Dedifferentiated amniotic fluid mesenchymal stem cell (primary cell): ENCODE data around the gene ARHGAP26.
A peak's percentile ranks its signal among the peaks of the same experiment; 100 is the strongest.

Source experiments
- DNase-seq: peaks from one replicate; pipeline ENCODE4 v3.0.0-alpha.2; 2016; ENCODE audit errors: extremely low spot score

The ARHGAP26 gene

GRCh38 chr5:143161885-143162540 is 391.8 kb downstream of the ARHGAP26 start:
- no peak for DNase-seq

DNA sequence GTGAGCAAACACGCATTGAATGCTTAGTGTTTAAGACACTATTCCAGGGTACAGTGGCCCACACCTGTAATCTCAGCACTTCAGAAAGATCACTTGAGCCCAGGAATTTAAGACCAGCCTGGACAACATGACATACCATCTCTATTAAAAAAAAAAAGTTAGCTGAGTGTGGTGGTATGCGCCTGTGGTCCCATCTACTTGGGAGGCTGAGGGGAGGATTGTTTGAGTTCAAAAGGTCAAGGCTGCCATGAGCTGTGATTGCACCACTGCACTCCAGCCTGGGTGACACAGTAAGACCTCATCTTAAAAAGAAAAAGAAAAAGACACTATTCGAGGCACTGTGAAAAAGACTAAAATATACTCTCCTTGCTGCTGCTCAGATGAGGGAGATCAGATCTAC is 392.6 kb downstream of the ARHGAP26 start:
- DNase-seq = no peak

- DNase-seq = no peak
These were observed 394.4 kb downstream of the ARHGAP26 start for GRCh38 chr5:143164557-143164956.

- DNase-seq = no peak
These were observed 395.1 kb downstream of the ARHGAP26 start for GRCh38 chr5:143165049-143165880.

- DNase-seq = no peak
These were observed 395.9 kb downstream of the ARHGAP26 start for GRCh38 chr5:143166090-143166489.

DNA sequence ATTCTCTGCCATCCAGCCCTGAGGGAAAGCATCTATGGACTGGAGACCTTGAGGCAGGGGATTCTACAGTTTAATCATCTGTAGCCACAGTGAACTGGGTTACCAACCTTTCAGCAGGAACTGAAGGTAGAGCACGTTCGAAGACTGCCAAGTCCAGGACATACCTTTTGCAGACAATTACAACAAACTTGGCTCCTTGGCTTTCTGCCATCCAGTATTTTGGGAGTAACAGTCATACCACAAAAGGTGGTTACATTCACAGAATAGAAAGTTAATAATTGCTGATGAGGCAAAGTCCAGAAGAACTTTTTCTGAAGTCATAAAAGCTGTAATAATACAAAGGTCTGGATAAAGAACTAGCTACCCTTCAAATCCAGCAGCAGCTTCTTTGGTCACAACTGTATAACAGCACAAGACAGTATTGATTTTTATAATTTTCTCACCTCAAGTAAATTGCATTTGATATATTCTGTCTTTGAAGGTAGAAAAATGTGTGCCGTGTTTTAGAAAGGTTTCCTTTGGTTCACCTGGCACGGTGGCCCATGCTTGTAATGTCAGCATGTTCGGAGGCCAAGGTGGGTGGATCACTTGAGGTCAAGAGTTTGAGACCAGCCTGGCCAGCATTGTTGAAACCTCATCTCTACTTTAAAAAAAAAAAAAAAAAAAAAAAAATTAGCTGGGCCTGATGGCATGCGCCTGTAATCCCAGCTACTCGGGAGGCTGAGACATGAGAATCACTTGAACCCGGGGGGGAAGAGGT is 396.7 kb downstream of the ARHGAP26 start:
- DNase-seq = no peak

- DNase-seq = peak; percentile 36
These were observed 398.1 kb downstream of the ARHGAP26 start for GRCh38 chr5:143168171-143168741.

DNA sequence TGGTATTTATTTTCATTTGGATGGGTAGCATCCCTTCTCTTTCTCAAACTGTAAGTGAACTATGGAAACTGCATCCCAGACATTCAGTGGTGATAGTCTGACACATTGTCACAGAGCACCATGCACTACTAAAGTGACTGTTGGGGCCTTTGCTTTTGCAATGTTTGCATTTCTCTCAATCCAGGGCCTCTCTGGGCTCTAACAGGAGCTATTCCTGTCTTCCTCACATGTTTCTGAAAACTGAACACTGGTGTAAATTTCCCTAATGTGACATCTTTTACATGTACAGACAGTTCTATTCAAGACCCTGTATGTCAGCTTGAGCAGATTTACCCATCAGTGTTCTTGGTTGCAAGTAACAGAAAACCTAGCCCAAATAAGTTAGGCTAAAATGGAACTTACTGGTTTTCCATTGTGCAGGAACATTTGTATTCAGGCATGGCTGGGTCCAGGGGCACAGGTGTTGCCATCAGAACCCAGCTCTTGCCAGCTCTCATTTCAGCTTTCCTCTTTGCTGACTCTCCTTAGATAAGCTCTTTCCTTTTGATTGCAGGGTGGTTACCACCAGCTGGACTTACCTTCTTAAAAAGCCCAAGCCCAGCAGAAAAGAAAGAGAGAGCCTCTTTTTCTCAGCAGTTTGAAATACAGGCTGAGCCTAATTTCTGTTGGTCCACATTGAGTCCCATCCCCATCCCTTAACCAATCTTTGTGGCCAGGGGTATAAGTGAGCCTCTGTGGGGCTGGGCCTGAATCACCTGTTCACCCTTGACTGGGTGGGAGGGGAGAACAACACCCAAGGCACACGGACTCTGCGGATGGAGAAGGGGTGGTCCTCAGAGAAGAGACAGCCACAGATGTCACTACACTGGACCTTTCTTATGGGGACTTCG is 399.0 kb downstream of the ARHGAP26 start:
- DNase-seq = no peak

GRCh38 chr5:143170104-143170503 is 399.9 kb downstream of the ARHGAP26 start:
- DNase-seq = no peak

DNA sequence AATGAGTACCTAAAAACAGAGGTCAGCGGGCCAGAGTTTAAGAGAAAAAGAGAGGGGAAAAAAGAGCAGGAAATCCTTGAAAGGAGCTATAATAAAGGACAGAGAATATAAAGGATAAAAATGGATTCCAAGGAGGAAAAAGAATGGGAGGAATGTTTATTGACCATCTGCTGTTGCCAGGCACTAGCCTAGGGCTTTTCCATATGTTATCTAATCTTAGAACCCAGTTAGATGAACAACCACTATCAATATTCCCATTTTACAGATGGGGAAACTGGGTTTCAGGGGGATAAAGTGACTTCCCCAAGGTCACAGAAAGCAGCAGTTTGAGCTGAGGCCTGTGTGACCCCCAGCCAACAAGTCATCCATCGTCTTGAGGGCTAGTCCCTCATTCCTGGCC is 400.8 kb downstream of the ARHGAP26 start:
- no peak for DNase-seq

- DNase-seq = no peak
These were observed 402.6 kb downstream of the ARHGAP26 start for GRCh38 chr5:143172739-143173138.

GRCh38 chr5:143173139-143173889 is 403.1 kb downstream of the ARHGAP26 start:
- DNase-seq = no peak

- DNase-seq = no peak
These were observed 404.7 kb downstream of the ARHGAP26 start for GRCh38 chr5:143174714-143175398.

DNA sequence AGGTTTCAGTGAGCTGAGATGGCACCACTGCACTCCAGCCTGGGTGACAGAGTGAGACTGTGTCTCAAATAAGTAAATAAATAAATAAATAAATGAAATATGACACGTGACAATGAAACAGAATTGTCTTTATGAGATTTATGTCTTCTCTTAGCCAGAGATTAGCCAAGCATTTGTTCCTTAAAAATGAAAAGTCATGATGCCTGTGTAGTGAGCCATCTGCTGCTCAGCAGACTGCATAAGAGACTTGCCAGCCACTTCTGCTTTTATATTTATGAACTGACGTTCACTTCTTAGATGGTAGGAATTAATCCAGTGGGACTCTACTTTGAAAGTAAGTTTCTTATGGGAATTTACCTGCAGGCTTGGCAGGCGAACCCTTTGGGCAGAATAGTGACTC is 405.9 kb downstream of the ARHGAP26 start:
- no peak for DNase-seq

GRCh38 chr5:143177263-143177983 is 407.2 kb downstream of the ARHGAP26 start:
- peak; percentile 98 for DNase-seq

GRCh38 chr5:143179126-143179740 is 409.1 kb downstream of the ARHGAP26 start:
- DNase-seq = no peak

- DNase-seq = no peak
These were observed 410.6 kb downstream of the ARHGAP26 start for GRCh38 chr5:143180751-143181150.

GRCh38 chr5:143181173-143181572 is 411.0 kb downstream of the ARHGAP26 start:
- no peak for DNase-seq

DNA sequence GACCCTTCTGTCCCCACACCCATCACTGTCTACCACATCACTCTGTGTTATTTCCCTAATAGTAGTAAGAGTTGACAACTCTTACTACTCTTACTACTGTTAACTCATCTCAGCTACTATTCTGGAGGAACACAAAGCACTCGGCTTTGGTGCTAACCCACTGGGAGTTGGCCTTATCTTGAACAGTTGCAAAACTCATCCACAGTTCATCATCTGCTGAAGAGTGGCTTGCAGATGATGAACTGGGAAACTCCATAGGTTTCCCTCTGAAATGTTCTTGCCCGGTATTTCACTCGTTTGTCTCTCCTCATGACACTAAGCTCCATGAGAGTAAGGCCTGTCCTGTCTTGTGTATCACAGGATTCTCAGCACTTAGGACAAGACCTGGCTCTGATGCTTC is 411.9 kb downstream of the ARHGAP26 start:
- DNase-seq = no peak
